PC-3 (cell line): Measurements from ENCODE around the gene KRCC1.

Experiments used
- CTCF ChIP-seq: fragments of 300-600 bp; sonication (generic); conservative IDR thresholded peaks from 2 replicates; pipeline ENCODE4 v1.5.1; 2017; ENCODE audit warnings: antibody characterized with exemption, low read depth, mild to moderate bottlenecking, low read length
- EZH2 ChIP-seq: fragments of 300-600 bp; sonication (generic); IDR thresholded peaks from one replicate; pipeline ENCODE4 v1.6.1; 2017; ENCODE audit warnings: antibody characterized with exemption, mild to moderate bottlenecking, low read length; ENCODE audit not compliant: unreplicated experiment
- EZH2phosphoT487 ChIP-seq: fragments of 300-600 bp; sonication (generic); IDR thresholded peaks from 2 replicates; pipeline ENCODE4 v1.6.1; 2018; ENCODE audit warnings: mild to moderate bottlenecking, antibody characterized with exemption, low read length, borderline replicate concordance

- TF ChIP-seq CTCF (no peak), EZH2 (no peak), EZH2phosphoT487 (no peak)
Observed at GRCh38 chr2:88088999-88089398, 33.4 kb upstream of the KRCC1 start.
